Measurements from ENCODE around the gene DAPK2.

Gene DAPK2

GRCh38 chr15:63893866-63894661 lies 152.2 kb downstream of the DAPK2 start:
- no peaks in the 10 kb centered on the region for H3K9me3 ChIP-seq (replicated peaks; ENCODE audit: low read length)

DNA sequence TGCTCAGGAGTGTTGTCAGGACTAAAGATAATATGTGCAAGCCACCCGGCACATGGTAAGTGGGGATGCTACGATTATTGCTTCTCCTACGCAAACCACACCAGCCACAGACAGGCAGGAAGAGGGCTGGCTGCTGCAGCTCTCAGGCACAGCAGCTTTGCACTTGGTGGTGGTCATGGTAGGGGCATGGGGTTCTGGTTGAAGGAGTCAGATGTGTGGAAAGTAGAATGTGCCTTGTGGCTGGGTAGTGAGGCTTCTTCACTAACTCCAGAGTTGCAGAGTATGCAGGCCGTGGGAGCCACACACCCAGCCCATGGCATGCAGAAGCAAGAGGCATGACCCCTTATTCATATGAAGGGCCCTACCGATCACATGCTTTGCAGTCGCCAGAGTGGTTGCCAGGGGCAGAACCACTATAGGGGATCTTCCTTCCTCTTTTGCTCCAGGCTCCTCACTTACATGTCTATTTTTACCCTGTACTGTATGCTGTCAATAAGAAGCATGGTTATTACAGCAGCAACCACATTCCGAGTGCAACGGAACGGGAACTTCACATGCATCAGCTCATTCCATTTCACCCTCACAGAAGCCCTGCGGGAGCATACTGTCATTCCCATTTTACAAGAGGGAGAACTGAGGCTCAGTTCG lies 153.4 kb downstream of the DAPK2 start:
- Histone ChIP-seq H3K36me3 (ENCODE audit: insufficient read depth, low read length) (no peaks in the 10 kb centered on the region), H3K9me3 (replicated peaks; ENCODE audit: low read length) (no peaks in the 10 kb centered on the region), H3K4me2 (ENCODE audit: low read length) (no peak overlapping the region), H3K4me1 (ENCODE audit: control insufficient read depth, insufficient read depth, low read length) (peaks cover 32% of the 10 kb centered on the region), H3K4me3 (ENCODE audit: low read length) (no peak overlapping the region), H3K27me3 (ENCODE audit: control insufficient read depth, insufficient read depth, low read length) (no peaks in the 10 kb centered on the region), H3K9ac (ENCODE audit: low read depth, low read length) (no peak overlapping the region)

More at GRCh38 chr15:63893866-63894661, 152.2 kb downstream of the DAPK2 start:
- H3K9ac ChIP-seq (ENCODE audit: low read depth, low read length), result no peak overlapping the region
- H3K36me3 ChIP-seq (ENCODE audit: insufficient read depth, low read length), result no peaks in the 10 kb centered on the region
- no peaks in the 10 kb centered on the region for H3K27me3 ChIP-seq (ENCODE audit: control insufficient read depth, insufficient read depth, low read length)
- H3K4me3 ChIP-seq (ENCODE audit: low read length), result no peak overlapping the region
- H3K4me1 ChIP-seq (ENCODE audit: control insufficient read depth, insufficient read depth, low read length), result peaks cover 33% of the 10 kb centered on the region
- no peak overlapping the region for H3K4me2 ChIP-seq (ENCODE audit: low read length)

DNA sequence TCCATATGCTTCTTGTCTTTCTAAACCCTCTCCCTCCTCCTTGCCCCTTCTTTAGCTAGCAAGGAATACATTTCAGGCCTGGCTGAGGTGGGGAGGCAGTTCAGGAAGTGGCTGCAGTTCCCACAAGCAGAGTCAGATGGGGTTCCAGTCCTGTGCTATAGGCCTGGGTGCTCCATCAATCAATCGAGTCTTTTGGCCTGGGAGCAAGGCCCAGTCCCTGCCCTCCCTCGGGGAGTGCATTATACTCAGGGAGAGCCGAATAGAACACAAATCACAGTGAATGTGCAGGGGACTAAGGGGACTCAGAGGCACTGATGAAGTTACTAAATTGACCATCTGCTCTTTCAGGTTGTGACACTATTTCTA lies 154.5 kb downstream of the DAPK2 start:
- no peaks in the 10 kb centered on the region for H3K9me3 ChIP-seq (replicated peaks; ENCODE audit: low read length)
- no peaks in the 10 kb centered on the region for H3K36me3 ChIP-seq (ENCODE audit: insufficient read depth, low read length)
- peaks cover 23% of the 10 kb centered on the region for H3K4me1 ChIP-seq (ENCODE audit: control insufficient read depth, insufficient read depth, low read length)
- no peak overlapping the region for H3K4me2 ChIP-seq (ENCODE audit: low read length)
- no peak overlapping the region for H3K4me3 ChIP-seq (ENCODE audit: low read length)
- no peaks in the 10 kb centered on the region for H3K27me3 ChIP-seq (ENCODE audit: control insufficient read depth, insufficient read depth, low read length)
- no peak overlapping the region for H3K9ac ChIP-seq (ENCODE audit: low read depth, low read length)

- no peak overlapping the region for H3K4me3 ChIP-seq (ENCODE audit: low read length)
- no peak overlapping the region for H3K4me2 ChIP-seq (ENCODE audit: low read length)
- no peak overlapping the region for H3K9ac ChIP-seq (ENCODE audit: low read depth, low read length)
- H3K4me1 ChIP-seq (ENCODE audit: control insufficient read depth, insufficient read depth, low read length), result peaks cover 18% of the 10 kb centered on the region
- no peaks in the 10 kb centered on the region for H3K36me3 ChIP-seq (ENCODE audit: insufficient read depth, low read length)
- no peaks in the 10 kb centered on the region for H3K27me3 ChIP-seq (ENCODE audit: control insufficient read depth, insufficient read depth, low read length)
- H3K9me3 ChIP-seq (replicated peaks; ENCODE audit: low read length), result no peaks in the 10 kb centered on the region
These were observed 155.1 kb downstream of the DAPK2 start for GRCh38 chr15:63891079-63891767.

- Histone ChIP-seq H3K9ac (ENCODE audit: low read depth, low read length) (no peak overlapping the region), H3K36me3 (ENCODE audit: insufficient read depth, low read length) (no peaks in the 10 kb centered on the region), H3K4me3 (ENCODE audit: low read length) (no peak overlapping the region), H3K9me3 (replicated peaks; ENCODE audit: low read length) (no peaks in the 10 kb centered on the region), H3K27me3 (ENCODE audit: control insufficient read depth, insufficient read depth, low read length) (no peaks in the 10 kb centered on the region), H3K4me2 (ENCODE audit: low read length) (no peak overlapping the region), H3K4me1 (ENCODE audit: control insufficient read depth, insufficient read depth, low read length) (peaks cover 12% of the 10 kb centered on the region)
These were observed 155.7 kb downstream of the DAPK2 start for GRCh38 chr15:63890617-63891016.

DNA sequence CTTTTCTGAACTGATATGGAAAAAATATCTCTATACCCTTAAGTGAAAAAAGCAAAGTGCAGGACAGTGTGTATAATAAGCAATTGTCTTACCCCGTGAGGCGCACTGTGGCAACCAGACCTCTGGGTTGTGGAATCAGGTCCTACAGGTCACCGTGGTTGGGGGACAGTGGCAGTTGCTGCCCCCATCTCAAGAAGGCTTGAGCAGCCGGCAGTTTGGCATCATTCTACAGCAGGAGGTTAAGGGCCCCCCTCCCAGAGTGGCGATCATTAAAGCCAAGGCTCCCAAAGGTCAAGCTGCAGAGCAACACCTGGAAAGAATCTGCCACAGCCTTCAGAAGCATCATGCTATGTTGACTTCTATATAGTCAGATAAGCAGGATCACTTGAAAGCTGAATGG lies 156.5 kb downstream of the DAPK2 start:
- H3K4me3 ChIP-seq (ENCODE audit: low read length), result no peak overlapping the region
- no peaks in the 10 kb centered on the region for H3K9me3 ChIP-seq (replicated peaks; ENCODE audit: low read length)
- H3K4me2 ChIP-seq (ENCODE audit: low read length), result no peak overlapping the region
- H3K27me3 ChIP-seq (ENCODE audit: control insufficient read depth, insufficient read depth, low read length), result no peaks in the 10 kb centered on the region
- no peaks in the 10 kb centered on the region for H3K36me3 ChIP-seq (ENCODE audit: insufficient read depth, low read length)
- H3K9ac ChIP-seq (ENCODE audit: low read depth, low read length), result no peak overlapping the region
- peaks cover 11% of the 10 kb centered on the region for H3K4me1 ChIP-seq (ENCODE audit: control insufficient read depth, insufficient read depth, low read length)

GRCh38 chr15:63888823-63889222 lies 157.5 kb downstream of the DAPK2 start:
- H3K4me2 ChIP-seq (ENCODE audit: low read length), result no peak overlapping the region
- no peaks in the 10 kb centered on the region for H3K9me3 ChIP-seq (replicated peaks; ENCODE audit: low read length)
- H3K4me3 ChIP-seq (ENCODE audit: low read length), result no peak overlapping the region
- H3K27me3 ChIP-seq (ENCODE audit: control insufficient read depth, insufficient read depth, low read length), result no peaks in the 10 kb centered on the region
- H3K9ac ChIP-seq (ENCODE audit: low read depth, low read length), result no peak overlapping the region
- no peaks in the 10 kb centered on the region for H3K36me3 ChIP-seq (ENCODE audit: insufficient read depth, low read length)
- H3K4me1 ChIP-seq (ENCODE audit: control insufficient read depth, insufficient read depth, low read length), result peaks cover 2% of the 10 kb centered on the region

DNA sequence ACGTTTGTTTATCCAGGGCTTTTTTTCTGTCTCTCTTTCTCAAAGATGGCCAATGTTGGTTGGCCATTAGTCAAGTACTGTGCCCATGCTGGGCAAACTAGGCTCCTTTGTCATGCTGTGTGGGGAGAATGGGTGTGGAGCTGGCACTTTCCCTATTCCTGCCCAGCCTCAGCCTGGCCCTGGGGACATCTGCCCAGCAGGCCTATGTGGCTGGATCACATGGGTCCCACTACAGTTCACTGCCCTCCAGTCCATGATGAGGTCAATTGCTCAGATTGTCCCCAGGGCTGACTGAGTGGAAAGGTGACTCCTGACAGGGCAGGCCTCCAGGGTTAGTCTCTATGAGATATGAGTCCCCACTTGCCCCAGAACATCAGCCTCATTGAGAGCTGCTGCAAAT lies 158.1 kb downstream of the DAPK2 start:
- H3K4me3 ChIP-seq (ENCODE audit: low read length), result no peak overlapping the region
- H3K27me3 ChIP-seq (ENCODE audit: control insufficient read depth, insufficient read depth, low read length), result no peaks in the 10 kb centered on the region
- no peak overlapping the region for H3K9ac ChIP-seq (ENCODE audit: low read depth, low read length)
- H3K9me3 ChIP-seq (replicated peaks; ENCODE audit: low read length), result no peaks in the 10 kb centered on the region
- H3K4me2 ChIP-seq (ENCODE audit: low read length), result no peak overlapping the region
- no peaks in the 10 kb centered on the region for H3K4me1 ChIP-seq (ENCODE audit: control insufficient read depth, insufficient read depth, low read length)
- no peaks in the 10 kb centered on the region for H3K36me3 ChIP-seq (ENCODE audit: insufficient read depth, low read length)

- H3K4me2 ChIP-seq (ENCODE audit: low read length), result no peak overlapping the region
- H3K4me3 ChIP-seq (ENCODE audit: low read length), result no peak overlapping the region
- no peaks in the 10 kb centered on the region for H3K36me3 ChIP-seq (ENCODE audit: insufficient read depth, low read length)
- no peaks in the 10 kb centered on the region for H3K27me3 ChIP-seq (ENCODE audit: control insufficient read depth, insufficient read depth, low read length)
- no peaks in the 10 kb centered on the region for H3K4me1 ChIP-seq (ENCODE audit: control insufficient read depth, insufficient read depth, low read length)
- no peak overlapping the region for H3K9ac ChIP-seq (ENCODE audit: low read depth, low read length)
- H3K9me3 ChIP-seq (replicated peaks; ENCODE audit: low read length), result no peaks in the 10 kb centered on the region
These were observed 158.7 kb downstream of the DAPK2 start for GRCh38 chr15:63887630-63888029.

- no peaks in the 10 kb centered on the region for H3K36me3 ChIP-seq (ENCODE audit: insufficient read depth, low read length)
- H3K9ac ChIP-seq (ENCODE audit: low read depth, low read length), result no peak overlapping the region
- H3K4me1 ChIP-seq (ENCODE audit: control insufficient read depth, insufficient read depth, low read length), result no peaks in the 10 kb centered on the region
- H3K27me3 ChIP-seq (ENCODE audit: control insufficient read depth, insufficient read depth, low read length), result peaks cover 8% of the 10 kb centered on the region
- H3K4me2 ChIP-seq (ENCODE audit: low read length), result no peak overlapping the region
- no peak overlapping the region for H3K4me3 ChIP-seq (ENCODE audit: low read length)
- H3K9me3 ChIP-seq (replicated peaks; ENCODE audit: low read length), result no peaks in the 10 kb centered on the region
These were observed 161.3 kb downstream of the DAPK2 start for GRCh38 chr15:63884953-63885352.

- no peaks in the 10 kb centered on the region for H3K9me3 ChIP-seq (replicated peaks; ENCODE audit: low read length)
- H3K4me2 ChIP-seq (ENCODE audit: low read length), result no peak overlapping the region
- H3K36me3 ChIP-seq (ENCODE audit: insufficient read depth, low read length), result no peaks in the 10 kb centered on the region
- no peaks in the 10 kb centered on the region for H3K4me1 ChIP-seq (ENCODE audit: control insufficient read depth, insufficient read depth, low read length)
- no peak overlapping the region for H3K4me3 ChIP-seq (ENCODE audit: low read length)
- peaks cover 8% of the 10 kb centered on the region for H3K27me3 ChIP-seq (ENCODE audit: control insufficient read depth, insufficient read depth, low read length)
- no peak overlapping the region for H3K9ac ChIP-seq (ENCODE audit: low read depth, low read length)
These were observed 164.9 kb downstream of the DAPK2 start for GRCh38 chr15:63881431-63881830.

All from skeletal muscle satellite cell (primary cell).